IgD-negative memory B cell (primary cell): ENCODE results near the gene SLC4A8. TPM values are rescaled to one million over a fixed set of nuclear protein-coding genes. Genes with fewer than 3 reads are reported as not detected.
"Not testable (repeated sequence)": the region's sequence is repeated elsewhere in the genome, so short reads cannot be mapped to it uniquely, and the experiment has no call there.

Source experiments
- H3K27ac Mint-ChIP-seq, 3 donors: one replicate each; pipeline ENCODE4 v1.8.0; 2020 to 2022; ENCODE audit warnings: mild to moderate bottlenecking in 3 of 3, mixed read lengths in 3 of 3, moderate library complexity in 1 of 3
- H3K27me3 Mint-ChIP-seq: one replicate; pipeline ENCODE4 v1.8.0; 2021; ENCODE audit warnings: mixed read lengths
- H3K36me3 Mint-ChIP-seq: one replicate; pipeline ENCODE4 v1.8.0; 2020; ENCODE audit warnings: mild to moderate bottlenecking, mixed read lengths
- H3K4me1 Mint-ChIP-seq, 3 donors: one replicate each; pipeline ENCODE4 v1.8.0; 2020 to 2022; ENCODE audit warnings: mixed read lengths in 3 of 3, mild to moderate bottlenecking in 1 of 3
- H3K4me3 Mint-ChIP-seq, 4 donors: one replicate each; pipeline ENCODE4 v1.8.0; 2020 to 2022; ENCODE audit warnings: mild to moderate bottlenecking in 4 of 4, mixed read lengths in 4 of 4, moderate library complexity in 3 of 4
- H3K9me3 Mint-ChIP-seq, 3 donors: one replicate each; pipeline ENCODE4 v1.8.0; 2020 to 2021; ENCODE audit warnings: mixed read lengths in 3 of 3, mild to moderate bottlenecking in 1 of 3
- polyA plus RNA-seq: library from polyadenylated mRNA; unstranded; fragments of 300-500 nt; fragmentation: Illumina TruSeq; gene quantifications from one replicate; pipeline ENCODE4 v1.2.3, GENCODE V29; 2021

SLC4A8 gene
- polyA plus RNA-seq, 1 donor from 2014 or later = 0.53 TPM

- Mint-ChIP-seq H3K36me3 (no peaks in the 10 kb centered on the region), H3K4me3 (no peak overlapping the region), H3K27ac (no peak overlapping the region), H3K9me3 (no peaks in the 10 kb centered on the region), H3K27me3 (no peaks in the 10 kb centered on the region), H3K4me1 (peaks cover 5 to 15% (median 9%) of the 10 kb centered on the region in 3 donors)
Observed at GRCh38 chr12:51432921-51433320, 8.3 kb downstream of the SLC4A8 start.

- Mint-ChIP-seq H3K36me3 (peaks cover under 1% of the 10 kb centered on the region), H3K9me3 (no peaks in the 10 kb centered on the region), H3K27ac (no peak overlapping the region), H3K27me3 (no peaks in the 10 kb centered on the region), H3K4me3 (no peak overlapping the region), H3K4me1 (peaks cover 5 to 13% (median 9%) of the 10 kb centered on the region in 3 donors)
Observed at GRCh38 chr12:51434305-51434704, 9.7 kb downstream of the SLC4A8 start.

GRCh38 chr12:51437431-51437830 lies 12.8 kb downstream of the SLC4A8 start:
- H3K4me3 Mint-ChIP-seq = no peak overlapping the region
- peaks cover 3% of the 10 kb centered on the region for H3K36me3 Mint-ChIP-seq
- H3K4me1 Mint-ChIP-seq = peaks cover 0 to 5% (median 0%) of the 10 kb centered on the region in 3 donors
- no peaks in the 10 kb centered on the region for H3K27me3 Mint-ChIP-seq
- H3K9me3 Mint-ChIP-seq = no peaks in the 10 kb centered on the region
- no peak overlapping the region for H3K27ac Mint-ChIP-seq

GRCh38 chr12:51439330-51439729 lies 14.7 kb downstream of the SLC4A8 start:
- Mint-ChIP-seq H3K27ac (peak overlapping the region in 1 of 3 donors; percentile 5), H3K27me3 (no peaks in the 10 kb centered on the region), H3K9me3 (no peaks in the 10 kb centered on the region), H3K4me1 (peaks cover 0 to 2% (median 0%) of the 10 kb centered on the region in 3 donors), H3K4me3 (no peak overlapping the region), H3K36me3 (peaks cover 3% of the 10 kb centered on the region)

- H3K4me3 Mint-ChIP-seq = no peak overlapping the region
- H3K27ac Mint-ChIP-seq = no peak overlapping the region
- peaks cover 5% of the 10 kb centered on the region for H3K36me3 Mint-ChIP-seq
- no peaks in the 10 kb centered on the region for H3K27me3 Mint-ChIP-seq
- H3K9me3 Mint-ChIP-seq = no peaks in the 10 kb centered on the region
- peaks cover 0 to 2% (median 1%) of the 10 kb centered on the region in 3 donors for H3K4me1 Mint-ChIP-seq
Observed at GRCh38 chr12:51441583-51441982, 17.0 kb downstream of the SLC4A8 start.

- H3K36me3 Mint-ChIP-seq = peaks cover 5% of the 10 kb centered on the region
- H3K9me3 Mint-ChIP-seq = no peaks in the 10 kb centered on the region
- H3K27me3 Mint-ChIP-seq = no peaks in the 10 kb centered on the region
- H3K27ac Mint-ChIP-seq = no peak overlapping the region
- H3K4me3 Mint-ChIP-seq = no peak overlapping the region
- H3K4me1 Mint-ChIP-seq = peaks cover 0 to 1% (median 1%) of the 10 kb centered on the region in 3 donors
Observed at GRCh38 chr12:51442324-51442723, 17.7 kb downstream of the SLC4A8 start.

GRCh38 chr12:51443573-51443972 lies 18.9 kb downstream of the SLC4A8 start:
- no peaks in the 10 kb centered on the region for H3K27me3 Mint-ChIP-seq
- peaks cover 0 to 5% (median 0%) of the 10 kb centered on the region in 3 donors for H3K4me1 Mint-ChIP-seq
- H3K9me3 Mint-ChIP-seq = no peaks in the 10 kb centered on the region
- H3K4me3 Mint-ChIP-seq = no peak overlapping the region
- no peak overlapping the region for H3K27ac Mint-ChIP-seq
- peaks cover 5% of the 10 kb centered on the region for H3K36me3 Mint-ChIP-seq

- Mint-ChIP-seq H3K4me1 (peaks cover 0 to 8% (median 0%) of the 10 kb centered on the region in 3 donors), H3K27ac (peak overlapping the region in 2 of 3 donors; percentile 40 to 54), H3K9me3 (no peaks in the 10 kb centered on the region), H3K4me3 (no peak overlapping the region), H3K36me3 (peaks cover 6% of the 10 kb centered on the region), H3K27me3 (no peaks in the 10 kb centered on the region)
Observed at GRCh38 chr12:51448618-51449256, 24.1 kb downstream of the SLC4A8 start.

- no peak overlapping the region for H3K27ac Mint-ChIP-seq
- H3K4me3 Mint-ChIP-seq = no peak overlapping the region
- peaks cover 6% of the 10 kb centered on the region for H3K36me3 Mint-ChIP-seq
- no peaks in the 10 kb centered on the region for H3K27me3 Mint-ChIP-seq
- H3K4me1 Mint-ChIP-seq = peaks cover 0 to 8% (median 0%) of the 10 kb centered on the region in 3 donors
- H3K9me3 Mint-ChIP-seq = no peaks in the 10 kb centered on the region
Observed at GRCh38 chr12:51449580-51450246, 25.1 kb downstream of the SLC4A8 start.

GRCh38 chr12:51450333-51450732 lies 25.7 kb downstream of the SLC4A8 start:
- Mint-ChIP-seq H3K27ac (no peak overlapping the region), H3K36me3 (peaks cover 6% of the 10 kb centered on the region), H3K27me3 (no peaks in the 10 kb centered on the region), H3K9me3 (no peaks in the 10 kb centered on the region), H3K4me3 (no peak overlapping the region), H3K4me1 (peaks cover 0 to 8% (median 0%) of the 10 kb centered on the region in 3 donors)

GRCh38 chr12:51450806-51451205 lies 26.2 kb downstream of the SLC4A8 start:
- H3K27me3 Mint-ChIP-seq = no peaks in the 10 kb centered on the region
- peaks cover 0 to 6% (median 0%) of the 10 kb centered on the region in 3 donors for H3K4me1 Mint-ChIP-seq
- H3K27ac Mint-ChIP-seq = no peak overlapping the region
- H3K9me3 Mint-ChIP-seq = no peaks in the 10 kb centered on the region
- H3K4me3 Mint-ChIP-seq = no peak overlapping the region
- peaks cover 6% of the 10 kb centered on the region for H3K36me3 Mint-ChIP-seq

- not testable (repeated sequence) for H3K27me3 Mint-ChIP-seq, H3K27ac Mint-ChIP-seq, H3K4me1 Mint-ChIP-seq, H3K4me3 Mint-ChIP-seq, H3K9me3 Mint-ChIP-seq, H3K36me3 Mint-ChIP-seq
Observed at GRCh38 chr12:51454016-51454415, 29.4 kb downstream of the SLC4A8 start.

- not testable (repeated sequence) for H3K4me1 Mint-ChIP-seq, H3K4me3 Mint-ChIP-seq, H3K27me3 Mint-ChIP-seq, H3K27ac Mint-ChIP-seq, H3K9me3 Mint-ChIP-seq, H3K36me3 Mint-ChIP-seq
Observed at GRCh38 chr12:51455050-51455449, 30.4 kb downstream of the SLC4A8 start.

- Mint-ChIP-seq H3K27me3 (no peaks in the 10 kb centered on the region), H3K9me3 (no peaks in the 10 kb centered on the region), H3K4me3 (no peak overlapping the region), H3K4me1 (no peaks in the 10 kb centered on the region), H3K36me3 (no peaks in the 10 kb centered on the region), H3K27ac (no peak overlapping the region)
Observed at GRCh38 chr12:51458635-51459034, 34.0 kb downstream of the SLC4A8 start.

GRCh38 chr12:51460519-51460918 lies 35.9 kb downstream of the SLC4A8 start:
- Mint-ChIP-seq H3K4me3 (no peak overlapping the region), H3K36me3 (peaks cover 5% of the 10 kb centered on the region), H3K27ac (no peak overlapping the region), H3K4me1 (no peaks in the 10 kb centered on the region), H3K27me3 (no peaks in the 10 kb centered on the region), H3K9me3 (no peaks in the 10 kb centered on the region)

GRCh38 chr12:51465491-51465890 lies 40.9 kb downstream of the SLC4A8 start:
- Mint-ChIP-seq H3K27me3 (no peaks in the 10 kb centered on the region), H3K4me3 (no peak overlapping the region), H3K27ac (no peak overlapping the region), H3K4me1 (no peaks in the 10 kb centered on the region), H3K9me3 (no peaks in the 10 kb centered on the region), H3K36me3 (peaks cover 5% of the 10 kb centered on the region)
